Transverse colon (tissue), 4 donors: Measurements from ENCODE around the gene SLC16A4. TPM values are rescaled to one million over a fixed set of nuclear protein-coding genes. Genes with fewer than 3 reads are reported as not detected.

Experiments
- DNase-seq: peaks from one replicate; pipeline ENCODE4 v3.0.0-alpha.2; 2019
- H3K27ac ChIP-seq, 4 donors: fragments of 200-600 bp; sonication (generic); 2 replicates each; pipeline ENCODE4 v1.5.1; 2016 to 2018; ENCODE audit warnings: inconsistent platforms in 4 of 4
- H3K27me3 ChIP-seq: fragments of 200-600 bp; sonication (generic); 2 replicates; pipeline ENCODE4 v1.5.1; 2017; ENCODE audit warnings: inconsistent platforms
- H3K36me3 ChIP-seq, 4 donors: fragments of 200-600 bp; sonication (generic); 2 replicates each; pipeline ENCODE4 v1.5.1; 2017 to 2019; ENCODE audit warnings: inconsistent platforms in 4 of 4
- H3K4me1 ChIP-seq, 4 donors: fragments of 200-600 bp; sonication (generic); 2 replicates each; pipeline ENCODE4 v1.5.1; 2017 to 2020; ENCODE audit warnings: inconsistent platforms in 4 of 4
- H3K4me3 ChIP-seq, 4 donors: fragments of 200-600 bp; sonication (generic); 1 replicate in 1 of 4; 2 replicates in 3 of 4; pipeline versions ENCODE4 v1.5.1 to v1.6.1; 2017 to 2019; ENCODE audit warnings: inconsistent platforms in 4 of 4
- H3K9me3 ChIP-seq, 2 donors: fragments of 200-600 bp; sonication (generic); 2 replicates each; pipeline ENCODE4 v1.5.1; 2017 to 2019; ENCODE audit warnings: inconsistent platforms in 2 of 2
- EP300 ChIP-seq: sonication (generic); formaldehyde crosslinking; IDR thresholded peaks from one replicate; pipeline ENCODE4 v1.6.1; 2017; ENCODE audit warnings: antibody characterized with exemption, low read depth
- POLR2A ChIP-seq: fragments of 450-650 bp; IDR thresholded peaks from one replicate; pipeline ENCODE4 v1.6.1; 2016; ENCODE audit warnings: antibody characterized with exemption, mild to moderate bottlenecking, moderate library complexity
- POLR2AphosphoS5 ChIP-seq, 3 donors: sonication (generic); formaldehyde crosslinking; IDR thresholded peaks; one replicate each; pipeline ENCODE4 v1.6.1; 2016; ENCODE audit warnings: antibody characterized with exemption in 3 of 3
- WGBS, 2 donors: methylation state at CpG; one replicate each; pipeline ENCODE4 v1.1.5; 2018; ENCODE audit warnings: low coverage in 1 of 2; 5-methylcytosine and 5-hydroxymethylcytosine counted together
- in situ Hi-C, 4 donors: fragments of 200-750 bp; cut with MboI; loops; one replicate each; pipeline versions ENCODE4 v1.15.0 to v1.15.1; 2017; ENCODE audit warnings: low sequenced_read_pairs in 3 of 4, low pct_ligation_motif_present in 1 of 4, low pct_unique_long_range_greater_than_20kb in 1 of 4
- intact Hi-C: fragments of 100-400 bp; cut with DNase I; formaldehyde crosslinking; loops from one replicate; pipeline ENCODE4 v1.15.1; 2023; ENCODE audit warnings: low total_unique reads
- total RNA-seq, 4 donors: library from RNA; depleted of rRNA; stranded (reverse); fragments of >200 nt; gene quantifications; one replicate each; pipeline ENCODE4 v1.1.0, GENCODE V29; 2016
- TF ChIP-seq, protein P1 (sequence below), 5 experiments: fragments of 200-600 bp in 3 of 5; fragments of 450-650 bp in 2 of 5; sonication (generic) in 3 of 5; IDR thresholded peaks; 1 replicate in 2 of 5; 2 replicates in 3 of 5; pipeline ENCODE4 v1.5.1; 2016 to 2017; ENCODE audit warnings: antibody characterized with exemption in 5 of 5, inconsistent platforms in 3 of 5, mild to moderate bottlenecking in 2 of 5, moderate library complexity in 1 of 5

Gene SLC16A4
- total RNA-seq, 4 donors from 2014 or later: 1.4 to 3.7 (median 3.2) TPM; not detected in 1

DNA sequence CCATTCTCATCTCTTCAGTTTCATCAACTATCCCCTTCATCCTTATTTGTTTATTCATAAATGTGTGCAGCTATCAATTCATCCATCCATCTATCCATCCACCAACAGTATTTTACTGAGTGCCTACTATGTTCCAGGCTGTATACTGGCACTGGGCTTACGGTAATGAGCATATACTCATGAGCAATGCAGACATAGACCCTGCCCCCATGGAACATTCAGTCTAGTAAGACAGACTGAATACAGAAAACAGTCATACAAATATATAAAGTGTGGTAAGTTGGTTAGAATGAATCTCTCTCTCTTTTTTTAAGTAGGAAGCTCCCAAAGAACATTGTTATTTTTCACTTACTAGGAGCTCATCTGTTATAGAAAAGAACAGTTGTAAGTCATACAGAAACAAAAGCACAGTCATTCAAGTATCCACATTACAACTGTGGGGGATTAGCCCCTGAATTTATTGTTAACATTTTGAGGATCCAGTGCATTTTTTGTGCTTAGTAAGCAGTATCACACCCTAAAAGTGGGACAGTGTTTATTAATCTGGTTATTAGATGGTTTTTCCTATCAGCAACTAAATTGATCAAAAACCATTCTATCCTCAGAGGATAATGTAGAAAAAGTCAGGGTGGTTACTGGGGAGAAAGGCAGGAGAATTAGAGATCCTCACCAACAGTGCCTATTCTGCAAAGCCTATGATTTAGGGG lies 3.6 kb downstream of the SLC16A4 start:
- Histone ChIP-seq H3K4me3 (no peak overlapping the region), H3K9me3 (no peaks in the 10 kb centered on the region), H3K4me1 (peaks cover 0 to 33% (median 4%) of the 10 kb centered on the region in 4 donors), H3K36me3 (no peaks in the 10 kb centered on the region), H3K27ac (no peak overlapping the region), H3K27me3 (no peaks in the 10 kb centered on the region)
- TF ChIP-seq POLR2A (no peak), EP300 (no peak), POLR2AphosphoS5 (IDR thresholded peaks at IDR 0.05) (no peak)
- TF ChIP-seq, protein P1, sequence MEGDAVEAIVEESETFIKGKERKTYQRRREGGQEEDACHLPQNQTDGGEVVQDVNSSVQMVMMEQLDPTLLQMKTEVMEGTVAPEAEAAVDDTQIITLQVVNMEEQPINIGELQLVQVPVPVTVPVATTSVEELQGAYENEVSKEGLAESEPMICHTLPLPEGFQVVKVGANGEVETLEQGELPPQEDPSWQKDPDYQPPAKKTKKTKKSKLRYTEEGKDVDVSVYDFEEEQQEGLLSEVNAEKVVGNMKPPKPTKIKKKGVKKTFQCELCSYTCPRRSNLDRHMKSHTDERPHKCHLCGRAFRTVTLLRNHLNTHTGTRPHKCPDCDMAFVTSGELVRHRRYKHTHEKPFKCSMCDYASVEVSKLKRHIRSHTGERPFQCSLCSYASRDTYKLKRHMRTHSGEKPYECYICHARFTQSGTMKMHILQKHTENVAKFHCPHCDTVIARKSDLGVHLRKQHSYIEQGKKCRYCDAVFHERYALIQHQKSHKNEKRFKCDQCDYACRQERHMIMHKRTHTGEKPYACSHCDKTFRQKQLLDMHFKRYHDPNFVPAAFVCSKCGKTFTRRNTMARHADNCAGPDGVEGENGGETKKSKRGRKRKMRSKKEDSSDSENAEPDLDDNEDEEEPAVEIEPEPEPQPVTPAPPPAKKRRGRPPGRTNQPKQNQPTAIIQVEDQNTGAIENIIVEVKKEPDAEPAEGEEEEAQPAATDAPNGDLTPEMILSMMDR (IDR thresholded peaks at IDR 0.05): no peak
- WGBS, 2 donors: 95 to 100% methylated on average over 1 of the region's 1 CpG
- intact Hi-C loops (no loop called here), in situ Hi-C loops (no loop called here)
- DNase-seq: no peak

DNA sequence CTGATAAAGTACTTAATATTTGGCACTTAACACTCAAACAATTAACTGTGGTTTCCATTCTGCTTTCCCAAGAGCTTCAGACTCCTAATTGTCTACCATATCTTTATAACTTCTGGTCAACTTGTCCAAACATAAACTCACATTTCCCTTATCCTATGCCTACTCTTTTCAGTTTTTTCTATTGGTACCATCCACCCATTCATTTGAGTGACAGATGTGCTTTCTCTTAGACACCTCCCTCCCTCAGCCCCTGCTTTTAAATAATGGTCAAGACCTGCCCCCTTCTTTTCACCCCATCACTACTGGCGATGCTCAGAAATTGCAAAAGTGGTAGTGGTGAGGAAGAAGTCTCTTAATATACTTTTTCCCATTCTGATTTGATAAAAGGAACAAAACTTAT lies 5.5 kb downstream of the SLC16A4 start:
- intact Hi-C loops: no loop called here
- Histone ChIP-seq H3K27me3 (no peaks in the 10 kb centered on the region), H3K27ac (peak overlapping the region in 2 of 4 donors; percentile 12 to 72), H3K9me3 (no peaks in the 10 kb centered on the region), H3K4me1 (peaks cover 0 to 26% (median 4%) of the 10 kb centered on the region in 4 donors), H3K36me3 (no peaks in the 10 kb centered on the region), H3K4me3 (no peak overlapping the region)
- in situ Hi-C loops: no loop called here
- DNase-seq: no peak
- WGBS, 2 donors: 97 to 100% methylated on average over 1 of the region's 1 CpG
- TF ChIP-seq, protein P1 (IDR thresholded peaks at IDR 0.05): no peak
- TF ChIP-seq EP300 (no peak), POLR2AphosphoS5 (IDR thresholded peaks at IDR 0.05) (no peak), POLR2A (no peak)

DNA sequence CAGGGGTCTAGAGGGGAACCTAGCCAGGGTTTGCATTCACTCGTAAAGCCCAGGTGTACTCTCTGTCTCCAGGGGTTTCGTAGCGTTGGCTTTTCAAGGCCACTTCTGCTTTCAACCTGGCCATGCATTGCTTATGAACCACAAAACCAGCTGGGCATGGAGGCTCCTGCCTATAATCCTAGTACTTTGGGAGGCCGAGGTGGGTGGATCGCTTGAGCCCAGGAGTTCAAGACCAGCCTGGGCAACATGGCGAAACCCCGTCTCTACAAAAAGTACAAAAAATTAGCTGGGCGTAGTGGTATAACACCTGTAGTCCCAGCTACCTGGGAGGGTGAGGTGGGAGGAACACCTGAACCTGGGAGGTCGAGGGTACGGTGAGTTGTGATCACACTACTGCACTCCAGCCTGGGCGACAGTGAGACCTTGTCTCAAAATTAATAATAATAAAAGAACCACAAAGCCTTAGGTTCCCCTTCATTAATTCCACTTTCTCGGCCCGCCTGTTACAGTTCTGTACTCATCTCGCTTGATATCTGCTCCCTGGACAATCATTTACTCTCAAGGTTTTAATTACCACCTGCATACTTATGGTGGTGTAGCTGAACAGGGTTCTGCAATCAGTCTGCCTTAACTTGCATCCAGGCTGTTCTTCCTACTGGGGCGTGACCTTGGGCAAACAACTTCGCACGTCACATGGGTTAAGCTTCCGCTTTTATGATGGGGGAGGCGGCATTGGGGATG lies 6.1 kb downstream of the SLC16A4 start:
- H3K4me1 ChIP-seq: peaks cover 0 to 26% (median 4%) of the 10 kb centered on the region in 4 donors
- DNase-seq: peak; percentile 70
- 63 to 78% methylated on average over 13 to 19 of the region's 19 CpGs for WGBS, 2 donors
- in situ Hi-C loops (no loop called here), intact Hi-C loops (no loop called here)
- TF ChIP-seq, protein P1 (IDR thresholded peaks at IDR 0.05): no peak
- no peak for TF ChIP-seq EP300
- peak in 1 of 3 donors; percentile 54 for TF ChIP-seq POLR2AphosphoS5 (IDR thresholded peaks at IDR 0.05)
- peak; percentile 16 for TF ChIP-seq POLR2A
- peak overlapping the region in 1 of 4 donors; percentile 2 for H3K4me3 ChIP-seq
- no peaks in the 10 kb centered on the region for H3K36me3 ChIP-seq
- peak overlapping the region; percentile 35 to 72 (median 58) for H3K27ac ChIP-seq
- no peaks in the 10 kb centered on the region for H3K27me3 ChIP-seq
- H3K9me3 ChIP-seq: no peaks in the 10 kb centered on the region

DNA sequence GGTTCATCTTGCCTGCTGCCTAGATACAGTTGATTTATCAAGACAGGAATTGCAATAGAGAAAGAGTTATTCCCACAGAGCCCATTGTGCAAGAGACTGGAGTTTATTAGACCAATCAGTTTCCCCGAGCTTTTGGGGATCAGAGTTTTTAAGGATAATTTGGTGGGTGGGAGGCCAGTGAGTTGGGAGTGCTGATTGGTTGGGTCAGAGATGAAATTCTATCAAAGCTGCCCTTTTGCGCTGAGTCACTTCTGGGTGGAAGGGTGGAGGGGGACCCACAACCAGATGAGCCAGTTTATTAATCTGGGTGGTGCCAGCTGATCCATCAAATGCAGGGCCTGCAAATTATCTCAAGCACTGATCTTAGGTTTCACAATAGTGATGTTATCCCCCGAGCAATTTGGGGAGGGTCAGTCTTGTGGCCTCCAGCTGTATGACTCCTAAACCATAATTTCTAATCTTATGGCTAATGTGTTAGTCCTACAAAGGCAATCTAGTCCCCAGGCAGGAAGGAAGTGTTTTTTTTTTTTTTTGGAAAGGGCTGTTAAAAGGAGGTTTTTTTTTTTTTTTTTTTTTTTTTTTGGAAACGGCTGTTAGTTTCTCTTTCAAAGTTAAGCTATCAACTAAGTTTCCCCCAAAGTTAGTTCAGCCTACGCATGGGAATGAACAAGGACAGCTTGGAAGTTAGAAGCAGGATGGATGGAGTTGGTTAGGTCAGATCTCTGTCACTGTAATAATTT lies 7.4 kb downstream of the SLC16A4 start:
- Histone ChIP-seq H3K36me3 (peaks cover 0 to 6% (median 0%) of the 10 kb centered on the region in 4 donors), H3K4me1 (peaks cover 0 to 26% (median 4%) of the 10 kb centered on the region in 4 donors), H3K27ac (peak overlapping the region; percentile 24 to 72 (median 48)), H3K27me3 (no peaks in the 10 kb centered on the region), H3K9me3 (no peaks in the 10 kb centered on the region), H3K4me3 (no peak overlapping the region)
- intact Hi-C loops (no loop called here), in situ Hi-C loops (no loop called here)
- 70 to 87% methylated on average over 3 to 5 of the region's 5 CpGs for WGBS, 2 donors
- TF ChIP-seq EP300 (no peak), POLR2AphosphoS5 (IDR thresholded peaks at IDR 0.05) (no peak), POLR2A (no peak)
- TF ChIP-seq, protein P1 (IDR thresholded peaks at IDR 0.05): no peak
- no peak for DNase-seq
